Neutrophil (primary cell): ENCODE measurements around the gene SPATA25.
A peak's percentile ranks its signal among the peaks of the same experiment; 100 is the strongest.

Experiments
- H3K27ac ChIP-seq: fragments of 200-600 bp; sonication (generic); 2 replicates; pipeline ENCODE4 v1.5.1; 2016; ENCODE audit warnings: mild to moderate bottlenecking, moderate library complexity
- H3K27me3 ChIP-seq: fragments of 200-600 bp; sonication (generic); 2 replicates; pipeline ENCODE4 v1.6.0; 2016; ENCODE audit warnings: mild to moderate bottlenecking
- H3K36me3 ChIP-seq: fragments of 200-600 bp; sonication (generic); 2 replicates; pipeline ENCODE4 v1.5.1; 2017
- H3K4me1 ChIP-seq, 2 experiments: fragments of 200-600 bp in 1 of 2; sonication (generic) in 1 of 2; 1 replicate in 1 of 2; 2 replicates in 1 of 2; pipeline versions ENCODE4 v1.5.1 to v1.6.1; 2013 to 2016; ENCODE audit warnings: low read depth in 1 of 2, low read length in 1 of 2, mild to moderate bottlenecking in 1 of 2, moderate library complexity in 1 of 2; ENCODE audit not compliant: control insufficient read depth in 1 of 2, insufficient read depth in 1 of 2
- H3K4me3 ChIP-seq, 2 experiments: fragments of 200-600 bp in 1 of 2; sonication (generic) in 1 of 2; 1 replicate in 1 of 2; 2 replicates in 1 of 2; pipeline ENCODE4 v1.5.1; 2013 to 2016; ENCODE audit warnings: low read depth in 1 of 2, low read length in 1 of 2, mild to moderate bottlenecking in 1 of 2, moderate library complexity in 1 of 2
- H3K9me3 ChIP-seq: fragments of 200-600 bp; sonication (generic); 2 replicates; pipeline ENCODE4 v1.5.1; 2016
- TF ChIP-seq, protein P1 (sequence below): fragments of 200-600 bp; sonication (generic); IDR thresholded peaks from 2 replicates; pipeline ENCODE4 v1.5.1; 2016; ENCODE audit warnings: antibody characterized with exemption

SPATA25 gene

DNA sequence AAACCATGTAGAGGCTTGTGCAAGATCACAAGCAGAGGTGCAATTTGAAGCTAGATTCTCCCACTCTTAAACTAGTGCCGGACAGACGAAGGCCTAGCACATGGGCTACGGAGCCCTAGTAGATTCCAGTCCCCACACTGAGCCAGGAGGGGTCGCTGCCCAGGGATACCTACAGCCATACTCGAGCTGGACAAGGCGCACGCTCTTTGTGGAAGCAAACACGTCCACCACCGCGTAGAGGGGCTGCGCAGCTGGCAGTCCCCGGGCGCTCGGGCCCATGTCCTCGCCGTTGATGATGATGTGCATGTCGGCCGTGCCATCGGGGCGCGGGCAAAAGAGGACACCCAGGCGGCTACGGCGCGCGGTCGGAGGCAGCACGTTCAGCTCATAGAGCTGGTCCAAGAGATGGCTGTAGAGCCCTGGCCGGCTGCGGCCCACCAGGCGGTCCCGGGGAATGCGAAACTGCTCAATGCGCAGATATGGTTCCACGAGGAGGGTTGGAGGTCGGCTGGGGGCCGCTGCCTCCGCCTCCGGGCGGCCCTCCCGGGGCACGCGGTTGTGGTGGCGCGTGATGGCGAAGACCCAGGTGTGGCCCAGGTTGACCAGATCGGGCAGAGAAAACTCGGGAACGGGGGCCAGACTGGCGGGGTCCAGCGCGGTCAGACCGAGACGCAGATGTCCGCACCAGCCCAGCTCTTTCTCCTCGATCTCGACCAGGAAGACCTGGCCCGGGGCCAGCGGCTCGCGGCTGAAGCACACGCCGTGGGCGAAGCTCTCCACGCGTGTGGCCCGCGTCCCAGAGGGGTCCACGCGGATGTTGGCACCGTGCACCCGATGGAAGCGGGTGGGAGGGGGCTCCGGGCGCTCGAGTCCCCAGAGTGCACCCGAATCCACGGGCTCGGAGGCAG, 2.9 kb upstream of the SPATA25 start:
- TF ChIP-seq, protein P1, sequence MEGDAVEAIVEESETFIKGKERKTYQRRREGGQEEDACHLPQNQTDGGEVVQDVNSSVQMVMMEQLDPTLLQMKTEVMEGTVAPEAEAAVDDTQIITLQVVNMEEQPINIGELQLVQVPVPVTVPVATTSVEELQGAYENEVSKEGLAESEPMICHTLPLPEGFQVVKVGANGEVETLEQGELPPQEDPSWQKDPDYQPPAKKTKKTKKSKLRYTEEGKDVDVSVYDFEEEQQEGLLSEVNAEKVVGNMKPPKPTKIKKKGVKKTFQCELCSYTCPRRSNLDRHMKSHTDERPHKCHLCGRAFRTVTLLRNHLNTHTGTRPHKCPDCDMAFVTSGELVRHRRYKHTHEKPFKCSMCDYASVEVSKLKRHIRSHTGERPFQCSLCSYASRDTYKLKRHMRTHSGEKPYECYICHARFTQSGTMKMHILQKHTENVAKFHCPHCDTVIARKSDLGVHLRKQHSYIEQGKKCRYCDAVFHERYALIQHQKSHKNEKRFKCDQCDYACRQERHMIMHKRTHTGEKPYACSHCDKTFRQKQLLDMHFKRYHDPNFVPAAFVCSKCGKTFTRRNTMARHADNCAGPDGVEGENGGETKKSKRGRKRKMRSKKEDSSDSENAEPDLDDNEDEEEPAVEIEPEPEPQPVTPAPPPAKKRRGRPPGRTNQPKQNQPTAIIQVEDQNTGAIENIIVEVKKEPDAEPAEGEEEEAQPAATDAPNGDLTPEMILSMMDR: peak; percentile 70
- H3K27ac ChIP-seq: peak overlapping the region; percentile 88
- H3K4me3 ChIP-seq: peak overlapping the region; percentile 91 to 94

DNA sequence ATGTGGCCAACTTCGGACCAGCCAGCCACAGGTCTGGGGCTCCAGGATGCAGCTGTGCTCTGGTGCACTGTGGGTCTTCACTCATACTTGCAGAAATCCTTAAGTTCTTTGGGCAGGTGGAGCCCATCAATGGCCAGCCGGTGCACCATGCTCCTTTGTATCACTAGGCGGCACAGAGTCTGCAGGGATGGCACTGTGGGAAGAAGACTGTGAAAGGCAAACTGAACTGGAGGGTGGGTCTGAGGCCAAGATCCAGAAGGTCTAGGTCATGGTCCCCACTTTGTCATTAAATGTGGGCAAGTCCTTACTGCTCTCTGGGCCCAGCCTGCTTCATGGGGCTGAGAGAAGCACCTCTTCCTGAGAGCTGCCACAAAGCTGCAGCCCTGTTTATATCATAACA, 1.3 kb upstream of the SPATA25 start:
- peaks cover 15% of the 10 kb centered on the region for H3K36me3 ChIP-seq
- no peak overlapping the region for H3K27ac ChIP-seq
- H3K9me3 ChIP-seq: no peaks in the 10 kb centered on the region
- H3K4me1 ChIP-seq: peaks cover 32 to 37% of the 10 kb centered on the region in 2 experiments
- TF ChIP-seq, protein P1: no peak
- H3K27me3 ChIP-seq: no peaks in the 10 kb centered on the region
- H3K4me3 ChIP-seq: no peak overlapping the region

More for the DNA sequence above, 2.9 kb upstream of the SPATA25 start:
- no peaks in the 10 kb centered on the region for H3K9me3 ChIP-seq
- peaks cover 28% of the 10 kb centered on the region for H3K36me3 ChIP-seq
- no peaks in the 10 kb centered on the region for H3K27me3 ChIP-seq
- H3K4me1 ChIP-seq: peaks cover 41 to 46% of the 10 kb centered on the region in 2 experiments

DNA sequence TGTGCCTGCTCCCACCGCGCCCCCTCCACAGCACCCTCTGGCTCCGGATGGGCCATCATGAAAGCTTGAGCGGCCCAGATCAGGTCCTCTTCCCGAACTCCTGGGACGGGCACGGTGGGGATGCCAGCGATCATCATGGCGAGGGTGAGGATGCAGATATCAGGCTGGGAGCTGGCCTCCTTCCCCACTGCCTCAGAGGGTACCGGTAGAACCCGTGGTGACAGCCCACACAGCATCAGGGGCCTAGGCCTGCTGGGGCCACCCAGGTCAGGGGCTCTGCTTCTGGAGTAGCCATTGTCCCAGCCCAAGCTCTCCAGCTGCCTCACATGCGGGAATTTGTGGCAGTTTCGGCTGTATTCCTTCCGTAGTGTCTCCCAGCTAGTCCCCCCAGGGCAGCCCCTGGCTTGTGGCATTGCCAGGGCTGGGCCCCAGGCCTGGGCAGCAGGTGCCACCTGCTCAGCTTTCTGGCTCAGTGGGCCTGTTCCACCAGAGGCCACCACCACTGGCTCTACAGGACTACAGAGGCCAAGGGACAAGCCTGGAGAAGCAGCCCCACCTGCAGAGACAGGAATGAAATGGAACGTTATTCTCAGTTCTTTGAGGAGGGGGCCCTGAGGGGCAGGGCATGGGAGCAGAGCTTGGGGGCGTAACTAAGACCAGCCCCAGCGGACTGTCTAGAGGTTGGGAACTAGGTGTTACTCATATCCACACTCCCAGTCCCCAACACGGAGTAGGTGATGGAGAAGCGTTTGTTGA, 654 bp downstream of the SPATA25 start:
- Histone ChIP-seq H3K4me3 (no peak overlapping the region), H3K9me3 (no peaks in the 10 kb centered on the region), H3K4me1 (peaks cover 14 to 18% of the 10 kb centered on the region in 2 experiments), H3K27ac (no peak overlapping the region), H3K36me3 (peaks cover 26% of the 10 kb centered on the region), H3K27me3 (no peaks in the 10 kb centered on the region)
- TF ChIP-seq, protein P1: no peak

DNA sequence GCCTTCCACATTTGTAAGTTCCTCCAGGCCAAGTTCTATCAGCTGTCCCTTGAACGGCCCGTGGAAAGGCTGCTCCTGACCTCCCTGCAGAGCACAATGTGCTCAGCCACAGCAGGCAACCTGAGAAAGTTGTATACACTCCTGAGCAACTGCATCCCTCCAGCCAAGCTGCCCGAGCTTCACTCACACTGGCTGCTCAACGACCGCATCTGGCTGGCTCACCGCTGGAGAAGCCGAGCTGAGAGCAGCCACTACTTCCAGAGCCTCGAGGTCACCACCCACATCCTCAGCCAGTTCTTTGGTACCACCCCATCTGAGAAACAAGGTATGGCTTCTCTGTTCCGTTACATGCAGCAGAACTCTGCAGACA, 4.3 kb downstream of the SPATA25 start:
- H3K4me3 ChIP-seq: no peak overlapping the region
- H3K9me3 ChIP-seq: no peaks in the 10 kb centered on the region
- peaks cover 8 to 12% of the 10 kb centered on the region in 2 experiments for H3K4me1 ChIP-seq
- TF ChIP-seq, protein P1: no peak
- peak overlapping the region; percentile 10 for H3K27ac ChIP-seq
- peaks cover 35% of the 10 kb centered on the region for H3K36me3 ChIP-seq
- no peaks in the 10 kb centered on the region for H3K27me3 ChIP-seq

DNA sequence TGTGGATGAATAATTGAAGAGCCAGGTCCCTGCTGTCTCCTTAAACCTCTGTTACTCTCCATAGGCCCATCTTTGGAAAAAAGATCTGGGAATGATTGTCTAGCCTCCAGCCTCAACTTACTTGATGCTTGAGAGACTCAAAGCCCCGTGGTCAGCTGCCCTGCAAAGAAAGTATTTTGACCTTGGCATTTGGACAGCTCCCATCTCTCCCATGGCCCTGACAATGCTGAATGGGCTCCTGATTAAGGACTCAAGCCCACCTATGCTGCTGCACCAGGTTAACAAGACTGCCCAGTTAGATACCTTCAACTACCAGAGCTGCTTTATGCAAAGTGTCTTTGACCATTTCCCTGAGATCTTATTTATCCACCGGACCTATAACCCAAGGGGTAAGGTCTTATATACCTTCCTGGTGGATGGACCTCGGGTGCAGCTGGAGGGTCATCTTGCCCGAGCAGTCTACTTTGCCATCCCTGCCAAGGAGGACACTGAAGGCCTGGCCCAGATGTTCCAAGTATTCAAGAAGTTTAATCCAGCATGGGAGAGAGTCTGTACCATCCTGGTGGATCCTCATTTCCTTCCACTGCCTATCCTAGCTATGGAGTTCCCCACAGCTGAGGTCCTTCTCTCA, 4.8 kb downstream of the SPATA25 start:
- TF ChIP-seq, protein P1: no peak

More for the DNA sequence above, 4.8 kb downstream of the SPATA25 start:
- Histone ChIP-seq H3K27me3 (no peaks in the 10 kb centered on the region), H3K9me3 (no peaks in the 10 kb centered on the region), H3K4me3 (no peak overlapping the region), H3K36me3 (peaks cover 40% of the 10 kb centered on the region), H3K4me1 (peaks cover 8 to 12% of the 10 kb centered on the region in 2 experiments), H3K27ac (peak overlapping the region; percentile 10)
